ENCODE results near the gene RAB22A.

GRCh38 chr20:58289143-58289542, 20.4 kb upstream of the RAB22A start:
- TF ChIP-seq CTCF (IDR thresholded peaks at IDR 0.05): no peak
- TF ChIP-seq EP300 (IDR thresholded peaks at IDR 0.05; ENCODE audit: low read depth): no peak
- no peak for TF ChIP-seq POLR2A (IDR thresholded peaks at IDR 0.05)
- no peak for TF ChIP-seq POLR2AphosphoS5 (IDR thresholded peaks at IDR 0.05)
